H9 (cell line): Measurements from ENCODE around the gene MMP15. TPM values are rescaled to one million over a fixed set of nuclear protein-coding genes. Genes with fewer than 3 reads are reported as not detected.

ENCODE experiments used
- DNase-seq: peaks from one replicate; pipeline ENCODE4 v3.0.0-alpha.2; 2017
- H2AFZ ChIP-seq: one replicate; pipeline ENCODE4 v1.6.1; 2013; ENCODE audit warnings: mild to moderate bottlenecking, low read length, control low read depth, moderate library complexity
- H2AK5ac ChIP-seq: 2 replicates; pipeline ENCODE4 v1.6.1; 2013; ENCODE audit warnings: low read length, control low read depth, mixed read lengths; ENCODE audit not compliant: insufficient read length
- H2BK120ac ChIP-seq: one replicate; pipeline ENCODE4 v1.6.1; 2013; ENCODE audit warnings: low read depth, mild to moderate bottlenecking, low read length, control low read depth, inconsistent platforms; ENCODE audit not compliant: poor library complexity, severe bottlenecking
- H2BK12ac ChIP-seq: 2 replicates; pipeline ENCODE4 v1.6.1; 2013; ENCODE audit warnings: low read length, control low read depth, mixed read lengths, low read depth; ENCODE audit not compliant: insufficient read length
- H2BK15ac ChIP-seq: 2 replicates; pipeline ENCODE4 v1.6.1; 2013; ENCODE audit warnings: low read depth, low read length, control low read depth
- H2BK20ac ChIP-seq: one replicate; pipeline ENCODE4 v1.6.1; 2013; ENCODE audit warnings: low read depth, mild to moderate bottlenecking, low read length, control low read depth, inconsistent platforms; ENCODE audit not compliant: poor library complexity, severe bottlenecking
- H2BK5ac ChIP-seq: 2 replicates; pipeline ENCODE4 v1.6.1; 2013; ENCODE audit warnings: low read length, control low read depth, mixed read lengths; ENCODE audit not compliant: insufficient read length
- H3K14ac ChIP-seq: 2 replicates; pipeline ENCODE4 v1.6.1; 2013; ENCODE audit warnings: low read length, control low read depth; ENCODE audit not compliant: insufficient read depth
- H3K18ac ChIP-seq: 2 replicates; pipeline ENCODE4 v1.6.1; 2013; ENCODE audit warnings: low read depth, mild to moderate bottlenecking, mixed read lengths, low read length, control low read depth; ENCODE audit not compliant: insufficient read length
- H3K23ac ChIP-seq: 2 replicates; pipeline ENCODE4 v1.6.1; 2013; ENCODE audit warnings: low read length, control low read depth, mixed read lengths, low read depth; ENCODE audit not compliant: insufficient read length
- H3K23me2 ChIP-seq: 2 replicates; pipeline ENCODE4 v1.6.1; 2013; ENCODE audit warnings: low read depth, mild to moderate bottlenecking, mixed read lengths, low read length, control low read depth; ENCODE audit not compliant: insufficient read length, poor library complexity, severe bottlenecking
- H3K27ac ChIP-seq: 2 replicates; pipeline ENCODE4 v1.5.1; 2013; ENCODE audit warnings: low read length, control low read depth, mixed read lengths, low read depth; ENCODE audit not compliant: insufficient read length
- H3K27me3 ChIP-seq: 2 replicates; pipeline ENCODE4 v1.6.1; 2013; ENCODE audit warnings: low read length, control low read depth, inconsistent platforms; ENCODE audit not compliant: insufficient read depth
- H3K4ac ChIP-seq: 2 replicates; pipeline ENCODE4 v1.6.1; 2013; ENCODE audit warnings: low read depth, mild to moderate bottlenecking, control low read depth, inconsistent platforms, low read length, moderate library complexity
- H3K4me1 ChIP-seq: 2 replicates; pipeline ENCODE4 v1.6.1; 2013; ENCODE audit warnings: low read length, control low read depth, inconsistent platforms; ENCODE audit not compliant: insufficient read depth
- H3K4me2 ChIP-seq: 2 replicates; pipeline ENCODE4 v1.6.1; 2013; ENCODE audit warnings: low read length, control low read depth, mixed read lengths; ENCODE audit not compliant: insufficient read length, insufficient read depth
- H3K56ac ChIP-seq: 2 replicates; pipeline ENCODE4 v1.6.1; 2013; ENCODE audit warnings: low read depth, mild to moderate bottlenecking, mixed read lengths, low read length, control low read depth; ENCODE audit not compliant: insufficient read length
- H3K79me1 ChIP-seq: 2 replicates; pipeline ENCODE4 v1.6.1; 2013; ENCODE audit warnings: low read depth, mild to moderate bottlenecking, moderate library complexity, low read length, control low read depth, inconsistent platforms; ENCODE audit not compliant: insufficient read depth, poor library complexity, severe bottlenecking
- H3K79me2 ChIP-seq: 2 replicates; pipeline ENCODE4 v1.6.1; 2013; ENCODE audit warnings: low read length, control low read depth, inconsistent platforms; ENCODE audit not compliant: insufficient read depth
- H3K9ac ChIP-seq: 2 replicates; pipeline ENCODE4 v1.6.1; 2013; ENCODE audit warnings: low read length, control low read depth, mixed read lengths; ENCODE audit not compliant: insufficient read length; ENCODE audit errors: extremely low read depth
- H3K9me3 ChIP-seq: one replicate; pipeline ENCODE4 v1.6.1; 2013; ENCODE audit warnings: low read depth, low read length, inconsistent platforms; ENCODE audit not compliant: control insufficient read depth
- H3T11ph ChIP-seq: one replicate; pipeline ENCODE4 v1.6.1; 2013; ENCODE audit warnings: mild to moderate bottlenecking, low read length, control low read depth, inconsistent platforms
- H4K20me1 ChIP-seq: one replicate; pipeline ENCODE4 v1.6.1; 2013; ENCODE audit not compliant: control insufficient read depth, insufficient read length, insufficient read depth
- H4K5ac ChIP-seq: 2 replicates; pipeline ENCODE4 v1.6.1; 2013; ENCODE audit warnings: low read depth, mild to moderate bottlenecking, mixed read lengths, low read length, control low read depth; ENCODE audit not compliant: insufficient read length
- H4K8ac ChIP-seq: replicated peaks from 2 replicates; pipeline ENCODE4 v1.6.1; 2013; ENCODE audit warnings: low read length, control low read depth, mixed read lengths, low read depth; ENCODE audit not compliant: insufficient read length
- H4K91ac ChIP-seq: 2 replicates; pipeline ENCODE4 v1.6.1; 2013; ENCODE audit warnings: low read depth, mild to moderate bottlenecking, moderate library complexity, mixed read lengths, low read length, control low read depth; ENCODE audit not compliant: insufficient read length
- H3K27ac Mint-ChIP-seq, 3 experiments: 2 replicates in 2 of 3; 3 replicates in 1 of 3; pipeline ENCODE4 v1.8.0; 2020 to 2021; ENCODE audit warnings: mixed read lengths in 3 of 3, mild to moderate bottlenecking in 1 of 3, moderate library complexity in 1 of 3
- H3K27me3 Mint-ChIP-seq: 2 replicates; pipeline ENCODE4 v1.8.0; 2021; ENCODE audit warnings: low read depth, mild to moderate bottlenecking, moderate library complexity, mixed read lengths
- H3K36me3 Mint-ChIP-seq, 3 experiments: 2 replicates in 2 of 3; 3 replicates in 1 of 3; pipeline ENCODE4 v1.8.0; 2020 to 2021; ENCODE audit warnings: low read depth in 3 of 3, mixed read lengths in 3 of 3; ENCODE audit not compliant: insufficient read depth in 1 of 3
- H3K4me1 Mint-ChIP-seq, 2 experiments: 2 replicates each; pipeline ENCODE4 v1.8.0; 2020; ENCODE audit warnings: mixed read lengths in 2 of 2
- H3K4me3 Mint-ChIP-seq, 2 experiments: 2 replicates in 1 of 2; 3 replicates in 1 of 2; pipeline ENCODE4 v1.8.0; 2020 to 2021; ENCODE audit warnings: mild to moderate bottlenecking in 2 of 2, mixed read lengths in 2 of 2, moderate library complexity in 1 of 2
- H3K9me3 Mint-ChIP-seq, 2 experiments: 2 replicates in 1 of 2; 3 replicates in 1 of 2; pipeline ENCODE4 v1.8.0; 2020; ENCODE audit warnings: mild to moderate bottlenecking in 2 of 2, mixed read lengths in 2 of 2, moderate library complexity in 1 of 2
- whole genome bisulfite sequencing: extraction: QIAGEN DNeasy Blood & Tissue Kit; methylation state at CpG from one replicate; pipeline ENCODE4 v1.1.7; 2013; ENCODE audit warnings: missing lambda C conversion rate, low lambda C conversion rate, mixed read lengths; ENCODE audit not compliant: insufficient read length; ENCODE audit errors: extremely low coverage; 5-methylcytosine and 5-hydroxymethylcytosine counted together
- total RNA-seq: library from RNA; stranded (reverse); gene quantifications from 2 replicates; pipeline ENCODE4 v1.2.1, GENCODE V29; 2021
- TF ChIP-seq, protein P1 (sequence below): fragments of 200-600 bp; sonication (generic); conservative IDR thresholded peaks from 3 replicates; pipeline ENCODE4 v1.8.0; 2021; ENCODE audit warnings: antibody characterized with exemption, mild to moderate bottlenecking

Gene MMP15
- total RNA-seq, 1 experiment from 2014 or later: 32.9 TPM

DNA sequence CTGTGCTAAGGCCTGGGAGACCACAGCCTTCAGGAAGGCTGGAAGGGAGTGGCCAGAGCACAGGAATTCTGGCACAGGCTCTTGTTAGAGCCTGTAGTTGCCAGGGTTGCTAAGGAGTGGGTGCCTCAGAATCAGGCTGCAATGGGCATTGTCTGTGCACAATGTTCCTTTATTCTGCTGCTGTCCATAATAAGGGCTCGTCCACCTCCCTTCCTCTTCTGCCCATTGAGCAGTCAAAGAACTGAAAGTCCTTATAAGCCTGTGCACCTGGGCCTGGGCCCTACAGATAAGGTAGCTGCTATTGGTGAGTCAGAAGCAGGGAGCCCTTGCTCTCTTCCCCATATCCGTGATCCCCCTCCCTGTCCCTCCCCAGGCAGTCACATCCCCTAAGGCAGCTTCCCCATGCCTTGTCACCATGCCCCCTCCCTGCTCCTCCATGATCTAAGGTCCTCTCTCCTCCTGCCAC lies 49.2 kb upstream of the MMP15 start:
- Histone ChIP-seq H4K20me1 (no peaks in the 10 kb centered on the region), H2BK20ac (no peak overlapping the region), H3K79me1 (no peaks in the 10 kb centered on the region), H2AFZ (no peak overlapping the region), H3T11ph (no peak overlapping the region), H3K4me1 (no peaks in the 10 kb centered on the region), H2BK120ac (no peak overlapping the region), H3K9me3 (no peaks in the 10 kb centered on the region), H4K91ac (no peak overlapping the region), H3K27ac (no peak overlapping the region), H4K5ac (no peak overlapping the region), H3K14ac (no peak overlapping the region), H2BK15ac (no peak overlapping the region), H3K9ac (no peak overlapping the region), H3K4me2 (no peak overlapping the region), H3K18ac (no peak overlapping the region), H2AK5ac (no peak overlapping the region), H3K79me2 (no peaks in the 10 kb centered on the region), H3K27me3 (no peaks in the 10 kb centered on the region), H3K56ac (no peak overlapping the region), H3K23ac (no peak overlapping the region), H2BK12ac (no peak overlapping the region), H3K23me2 (no peaks in the 10 kb centered on the region), H3K4ac (no peak overlapping the region), H2BK5ac (no peak overlapping the region), H4K8ac (no peak overlapping the region)
- Mint-ChIP-seq H3K4me3 (no peak overlapping the region), H3K9me3 (no peaks in the 10 kb centered on the region), H3K27ac (no peak overlapping the region), H3K36me3 (no peaks in the 10 kb centered on the region), H3K27me3 (peaks cover 4% of the 10 kb centered on the region), H3K4me1 (peaks cover 3 to 7% of the 10 kb centered on the region in 2 experiments)
- WGBS: no CpG with 5 or more reads among the region's 2 CpGs
- no peak for DNase-seq
- TF ChIP-seq, protein P1, sequence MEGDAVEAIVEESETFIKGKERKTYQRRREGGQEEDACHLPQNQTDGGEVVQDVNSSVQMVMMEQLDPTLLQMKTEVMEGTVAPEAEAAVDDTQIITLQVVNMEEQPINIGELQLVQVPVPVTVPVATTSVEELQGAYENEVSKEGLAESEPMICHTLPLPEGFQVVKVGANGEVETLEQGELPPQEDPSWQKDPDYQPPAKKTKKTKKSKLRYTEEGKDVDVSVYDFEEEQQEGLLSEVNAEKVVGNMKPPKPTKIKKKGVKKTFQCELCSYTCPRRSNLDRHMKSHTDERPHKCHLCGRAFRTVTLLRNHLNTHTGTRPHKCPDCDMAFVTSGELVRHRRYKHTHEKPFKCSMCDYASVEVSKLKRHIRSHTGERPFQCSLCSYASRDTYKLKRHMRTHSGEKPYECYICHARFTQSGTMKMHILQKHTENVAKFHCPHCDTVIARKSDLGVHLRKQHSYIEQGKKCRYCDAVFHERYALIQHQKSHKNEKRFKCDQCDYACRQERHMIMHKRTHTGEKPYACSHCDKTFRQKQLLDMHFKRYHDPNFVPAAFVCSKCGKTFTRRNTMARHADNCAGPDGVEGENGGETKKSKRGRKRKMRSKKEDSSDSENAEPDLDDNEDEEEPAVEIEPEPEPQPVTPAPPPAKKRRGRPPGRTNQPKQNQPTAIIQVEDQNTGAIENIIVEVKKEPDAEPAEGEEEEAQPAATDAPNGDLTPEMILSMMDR: no peak
